ENCODE measurements around the gene HSP90AB1. TPM values are rescaled to one million over a fixed set of nuclear protein-coding genes. Genes with fewer than 3 reads are reported as not detected.

HSP90AB1 gene
- total and polyA plus RNA-seq, 2 donors: 220 to 600 TPM

- H3K27ac ChIP-seq (ENCODE audit: low read depth): no peak overlapping the region
- 77% methylated on average over 3 of the region's 3 CpGs for WGBS
- H3K4me1 ChIP-seq (ENCODE audit: insufficient read depth): no peaks in the 10 kb centered on the region
- no peak overlapping the region for H3K4me3 ChIP-seq (ENCODE audit: low read depth, low read length)
- H3K36me3 ChIP-seq (ENCODE audit: insufficient read depth): no peaks in the 10 kb centered on the region
- no peak for DNase-seq (ENCODE audit: extremely low spot score)
These were observed 19.4 kb downstream of the HSP90AB1 start for GRCh38 chr6:44266347-44266746.

DNA sequence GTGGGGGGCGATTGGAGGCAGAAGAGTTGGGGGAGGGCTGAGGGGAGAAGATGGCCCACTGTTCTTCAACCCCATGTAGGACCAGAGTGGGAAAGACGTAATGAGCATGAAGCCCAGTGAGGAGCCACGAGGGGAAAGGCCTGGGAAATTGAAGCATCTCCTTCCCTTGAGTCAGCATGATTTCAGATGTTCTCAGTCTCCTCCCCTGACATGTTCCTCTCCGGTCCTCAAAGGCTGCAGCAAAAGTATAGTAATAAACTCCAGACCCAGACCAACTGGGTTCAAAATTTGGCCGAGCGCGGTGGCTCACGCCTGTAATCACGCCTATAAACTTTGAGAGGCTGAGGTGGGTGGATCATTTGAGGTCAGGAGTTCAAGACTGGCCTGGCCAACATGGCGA lies 20.4 kb downstream of the HSP90AB1 start:
- WGBS: 49% methylated on average over 10 of the region's 10 CpGs

DNA sequence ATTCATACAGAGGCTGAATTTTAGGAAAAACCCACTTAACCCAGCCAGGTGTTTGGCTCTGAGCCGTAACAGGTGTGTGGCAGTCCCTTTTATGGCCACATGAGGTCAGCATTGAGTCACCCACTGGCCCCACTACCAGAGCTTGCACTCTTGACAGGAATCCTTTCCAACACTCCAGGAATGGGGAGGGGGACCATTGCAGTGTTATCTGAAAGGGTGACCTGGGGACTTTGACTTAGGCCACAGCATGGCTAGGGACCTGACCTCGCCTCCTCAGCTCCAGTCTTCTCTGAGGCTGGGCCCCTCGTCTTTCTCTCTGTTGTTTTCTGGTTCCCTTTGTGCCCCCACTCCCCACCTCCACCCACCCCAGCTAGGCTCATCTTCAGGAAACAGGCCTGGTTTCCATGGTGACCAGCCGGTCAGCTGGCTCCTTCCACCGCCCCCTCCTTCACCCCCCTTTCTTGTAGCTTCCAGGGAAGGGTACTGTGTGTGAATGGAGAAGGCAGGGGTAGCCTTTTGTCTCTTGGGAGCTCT lies 21.3 kb downstream of the HSP90AB1 start:
- no peaks in the 10 kb centered on the region for H3K36me3 ChIP-seq (ENCODE audit: insufficient read depth)
- H3K27ac ChIP-seq (ENCODE audit: low read depth): no peak overlapping the region
- no peak for DNase-seq (ENCODE audit: extremely low spot score)
- no peaks in the 10 kb centered on the region for H3K4me1 ChIP-seq (ENCODE audit: insufficient read depth)
- WGBS: 14% methylated on average over 5 of the region's 5 CpGs
- no peak overlapping the region for H3K4me3 ChIP-seq (ENCODE audit: low read depth, low read length)

More for the DNA sequence above, 20.4 kb downstream of the HSP90AB1 start:
- no peak for DNase-seq (ENCODE audit: extremely low spot score)
- no peaks in the 10 kb centered on the region for H3K4me1 ChIP-seq (ENCODE audit: insufficient read depth)
- no peak overlapping the region for H3K4me3 ChIP-seq (ENCODE audit: low read depth, low read length)
- H3K36me3 ChIP-seq (ENCODE audit: insufficient read depth): no peaks in the 10 kb centered on the region
- no peak overlapping the region for H3K27ac ChIP-seq (ENCODE audit: low read depth)

GRCh38 chr6:44269178-44269920 lies 22.4 kb downstream of the HSP90AB1 start:
- no peak overlapping the region for H3K27ac ChIP-seq (ENCODE audit: low read depth)
- WGBS: 71% methylated on average over 1 of the region's 1 CpG
- no peaks in the 10 kb centered on the region for H3K36me3 ChIP-seq (ENCODE audit: insufficient read depth)
- no peaks in the 10 kb centered on the region for H3K4me1 ChIP-seq (ENCODE audit: insufficient read depth)
- no peak overlapping the region for H3K4me3 ChIP-seq (ENCODE audit: low read depth, low read length)
- DNase-seq (ENCODE audit: extremely low spot score): no peak

DNA sequence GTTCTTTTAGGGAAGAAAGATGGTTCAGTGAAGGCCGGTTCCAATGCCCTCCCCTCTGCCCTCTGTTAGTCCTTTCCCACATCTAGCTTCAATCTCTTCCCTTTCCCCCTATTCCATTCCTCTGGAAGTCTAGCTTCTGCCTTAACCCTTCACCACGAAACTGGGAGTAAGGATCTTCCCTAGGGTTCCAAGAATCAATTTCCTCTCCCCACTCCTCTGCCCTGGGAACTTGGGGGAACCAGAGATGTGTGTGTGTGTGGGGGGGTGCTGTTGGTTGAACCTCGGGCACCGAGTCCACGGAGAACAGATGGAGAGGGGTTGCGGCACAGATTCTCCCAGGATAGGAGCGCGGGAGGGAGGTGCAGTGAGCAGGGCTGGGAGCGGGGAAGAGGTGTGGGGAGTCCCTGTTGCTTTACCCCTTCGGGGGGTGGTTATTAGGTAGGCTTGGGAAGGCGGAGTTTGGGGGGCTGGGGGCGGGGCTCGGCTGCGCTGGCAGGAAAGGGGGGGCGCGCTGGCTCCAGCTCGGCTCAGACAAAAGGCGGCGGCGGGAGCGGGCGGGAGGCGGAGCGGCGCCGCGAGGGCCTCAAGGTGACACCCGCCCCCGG lies 23.1 kb downstream of the HSP90AB1 start, which contains the start of gene TMEM151B:
TSS of gene TMEM151B (plus strand) at position 530 of the 605 bp plus-strand sequence. CDS start 293 bp downstream, outside the sequence.
- H3K4me1 ChIP-seq (ENCODE audit: insufficient read depth): no peaks in the 10 kb centered on the region
- WGBS: 11% methylated on average over 28 of the region's 29 CpGs
- peak within 1 kb of the TSS; percentile 55 for H3K4me3 ChIP-seq (ENCODE audit: low read depth, low read length)
- no peak for DNase-seq (ENCODE audit: extremely low spot score)
- H3K27ac ChIP-seq (ENCODE audit: low read depth): no peak within 1 kb of the TSS
- no peaks in the 10 kb centered on the region for H3K36me3 ChIP-seq (ENCODE audit: insufficient read depth)

DNA sequence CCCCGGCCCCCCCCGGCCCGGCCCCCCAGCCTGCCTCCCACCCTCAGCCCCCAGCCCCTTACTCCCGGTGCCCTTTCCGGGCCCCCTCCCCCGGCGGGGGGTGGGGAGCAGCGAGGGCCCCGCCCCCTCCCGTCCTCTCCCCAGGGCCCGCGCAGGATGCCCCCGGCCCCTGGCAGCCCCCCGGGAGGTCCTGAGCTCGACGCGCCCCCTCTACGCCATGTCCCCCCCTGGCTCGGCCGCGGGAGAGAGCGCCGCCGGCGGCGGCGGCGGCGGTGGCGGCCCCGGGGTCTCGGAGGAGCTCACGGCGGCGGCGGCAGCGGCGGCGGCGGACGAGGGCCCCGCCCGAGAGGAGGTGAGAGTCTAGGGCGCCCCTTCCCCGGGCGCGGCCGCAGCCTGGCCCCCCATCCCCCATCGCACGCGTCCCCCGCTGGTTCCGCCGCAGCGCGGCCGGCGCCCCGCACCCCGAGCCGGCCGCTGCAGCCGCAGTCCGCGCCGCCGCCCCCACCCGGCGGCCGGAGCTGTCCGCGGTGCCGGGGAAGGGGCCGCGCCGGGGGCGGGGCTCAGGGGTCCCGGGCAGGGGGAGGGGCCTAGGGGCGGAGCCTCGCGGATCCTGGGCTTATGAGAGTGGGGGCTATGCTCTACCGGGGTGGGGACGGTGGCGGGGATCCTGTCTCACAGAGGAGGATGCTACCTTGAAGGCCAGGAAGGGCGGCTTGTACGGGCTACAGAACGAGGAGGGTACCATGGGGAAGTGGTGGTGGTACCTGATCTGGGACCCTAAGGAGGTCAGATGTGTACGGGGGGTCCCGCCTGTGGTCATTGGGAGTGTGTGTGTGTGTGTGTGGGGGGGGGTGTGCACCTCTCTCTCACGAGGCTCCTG lies 23.9 kb downstream of the HSP90AB1 start:
- H3K36me3 ChIP-seq (ENCODE audit: insufficient read depth): no peaks in the 10 kb centered on the region
- no peak for DNase-seq (ENCODE audit: extremely low spot score)
- H3K4me3 ChIP-seq (ENCODE audit: low read depth, low read length): peak overlapping the region; percentile 55
- 2% methylated on average over 87 of the region's 90 CpGs for WGBS
- H3K27ac ChIP-seq (ENCODE audit: low read depth): no peak overlapping the region
- H3K4me1 ChIP-seq (ENCODE audit: insufficient read depth): no peaks in the 10 kb centered on the region

- no peak overlapping the region for H3K27ac ChIP-seq (ENCODE audit: low read depth)
- DNase-seq (ENCODE audit: extremely low spot score): no peak
- 77% methylated on average over 6 of the region's 6 CpGs for WGBS
- H3K4me1 ChIP-seq (ENCODE audit: insufficient read depth): no peaks in the 10 kb centered on the region
- H3K4me3 ChIP-seq (ENCODE audit: low read depth, low read length): no peak overlapping the region
- H3K36me3 ChIP-seq (ENCODE audit: insufficient read depth): no peaks in the 10 kb centered on the region
These were observed 24.5 kb downstream of the HSP90AB1 start for GRCh38 chr6:44271406-44271723.

- DNase-seq (ENCODE audit: extremely low spot score): no peak
- Histone ChIP-seq H3K4me3 (ENCODE audit: low read depth, low read length) (no peak overlapping the region), H3K36me3 (ENCODE audit: insufficient read depth) (no peaks in the 10 kb centered on the region), H3K27ac (ENCODE audit: low read depth) (no peak overlapping the region), H3K4me1 (ENCODE audit: insufficient read depth) (no peaks in the 10 kb centered on the region)
- 53% methylated on average over 3 of the region's 3 CpGs for WGBS
These were observed 25.0 kb downstream of the HSP90AB1 start for GRCh38 chr6:44271914-44272313.

GRCh38 chr6:44272529-44272928 lies 25.6 kb downstream of the HSP90AB1 start:
- Histone ChIP-seq H3K27ac (ENCODE audit: low read depth) (no peak overlapping the region), H3K4me3 (ENCODE audit: low read depth, low read length) (no peak overlapping the region), H3K4me1 (ENCODE audit: insufficient read depth) (no peaks in the 10 kb centered on the region), H3K36me3 (ENCODE audit: insufficient read depth) (no peaks in the 10 kb centered on the region)
- DNase-seq (ENCODE audit: extremely low spot score): no peak
- WGBS: 83% methylated on average over 3 of the region's 3 CpGs

- no peak overlapping the region for H3K4me3 ChIP-seq (ENCODE audit: low read depth, low read length)
- WGBS: 88% methylated on average over 23 of the region's 23 CpGs
These were observed 26.2 kb downstream of the HSP90AB1 start for GRCh38 chr6:44272999-44273566.

GRCh38 chr6:44273617-44274016 lies 26.7 kb downstream of the HSP90AB1 start:
- no peaks in the 10 kb centered on the region for H3K36me3 ChIP-seq (ENCODE audit: insufficient read depth)
- H3K4me3 ChIP-seq (ENCODE audit: low read depth, low read length): no peak overlapping the region
- no peak overlapping the region for H3K27ac ChIP-seq (ENCODE audit: low read depth)
- H3K4me1 ChIP-seq (ENCODE audit: insufficient read depth): no peaks in the 10 kb centered on the region
- DNase-seq (ENCODE audit: extremely low spot score): no peak
- 57% methylated on average over 1 of the region's 1 CpG for WGBS

More at GRCh38 chr6:44272999-44273566, 26.2 kb downstream of the HSP90AB1 start:
- no peak overlapping the region for H3K27ac ChIP-seq (ENCODE audit: low read depth)
- no peaks in the 10 kb centered on the region for H3K36me3 ChIP-seq (ENCODE audit: insufficient read depth)
- no peaks in the 10 kb centered on the region for H3K4me1 ChIP-seq (ENCODE audit: insufficient read depth)
- no peak for DNase-seq (ENCODE audit: extremely low spot score)

DNA sequence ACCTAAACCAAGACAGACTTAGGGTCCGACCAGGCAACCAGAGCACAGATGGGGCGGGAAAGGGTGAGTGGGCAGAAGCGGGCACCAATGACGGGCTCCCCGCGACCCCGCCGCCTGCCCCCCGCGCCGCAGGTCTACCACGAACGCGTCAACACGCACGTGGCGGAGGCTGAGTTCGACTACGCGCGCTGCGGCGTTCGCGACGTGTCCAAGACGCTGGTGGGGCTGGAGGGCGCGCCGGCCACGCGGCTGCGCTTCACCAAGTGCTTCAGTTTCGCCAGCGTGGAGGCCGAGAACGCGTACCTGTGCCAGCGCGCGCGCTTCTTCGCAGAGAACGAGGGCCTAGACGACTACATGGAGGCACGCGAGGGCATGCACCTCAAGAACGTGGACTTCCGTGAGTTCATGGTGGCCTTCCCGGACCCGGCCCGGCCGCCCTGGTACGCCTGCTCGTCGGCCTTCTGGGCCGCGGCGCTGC lies 28.4 kb downstream of the HSP90AB1 start:
- H3K27ac ChIP-seq (ENCODE audit: low read depth): no peak overlapping the region
- H3K4me1 ChIP-seq (ENCODE audit: insufficient read depth): no peaks in the 10 kb centered on the region
- H3K36me3 ChIP-seq (ENCODE audit: insufficient read depth): no peaks in the 10 kb centered on the region
- no peak overlapping the region for H3K4me3 ChIP-seq (ENCODE audit: low read depth, low read length)
- 87% methylated on average over 59 of the region's 59 CpGs for WGBS
- no peak for DNase-seq (ENCODE audit: extremely low spot score)
